ENCODE data around the gene TLR6.

The TLR6 gene

GRCh38 chr4:38856524-38857337 is at the start of gene TLR6:
TSS of gene TLR6 (minus strand) at chr4:38856817. CDS start at chr4:38829473, 27,344 bp downstream.
- DNase-seq: no peak

GRCh38 chr4:38905652-38906385 is 49.2 kb upstream of the TLR6 start:
- no peak for DNase-seq

- DNase-seq: no peak
These were observed 48.1 kb upstream of the TLR6 start for GRCh38 chr4:38904682-38905081.

GRCh38 chr4:38904090-38904666 is 47.6 kb upstream of the TLR6 start:
- no peak for DNase-seq

- DNase-seq: no peak
These were observed 46.1 kb upstream of the TLR6 start for GRCh38 chr4:38902695-38903094.

GRCh38 chr4:38902221-38902620 is 45.6 kb upstream of the TLR6 start:
- DNase-seq: no peak

- DNase-seq: no peak
These were observed 41.6 kb upstream of the TLR6 start for GRCh38 chr4:38898245-38898644.

GRCh38 chr4:38896940-38897339 is 40.3 kb upstream of the TLR6 start:
- no peak for DNase-seq

- no peak for DNase-seq
These were observed 37.8 kb upstream of the TLR6 start for GRCh38 chr4:38894322-38894982.

- DNase-seq: no peak
These were observed 34.7 kb upstream of the TLR6 start for GRCh38 chr4:38891051-38891983.

- no peak for DNase-seq
These were observed 32.5 kb upstream of the TLR6 start for GRCh38 chr4:38889143-38889542.

GRCh38 chr4:38884254-38884653 is 27.6 kb upstream of the TLR6 start:
- DNase-seq: no peak

- no peak for DNase-seq
These were observed 20.0 kb upstream of the TLR6 start for GRCh38 chr4:38876636-38877035.

GRCh38 chr4:38873290-38873944 is 16.8 kb upstream of the TLR6 start:
- DNase-seq: no peak

- no peak for DNase-seq
These were observed 16.0 kb upstream of the TLR6 start for GRCh38 chr4:38872620-38873019.

- DNase-seq: no peak
These were observed 15.0 kb upstream of the TLR6 start for GRCh38 chr4:38871593-38871992.

GRCh38 chr4:38870098-38870808 is 13.6 kb upstream of the TLR6 start:
- DNase-seq: no peak

- DNase-seq: no peak
These were observed 12.9 kb upstream of the TLR6 start for GRCh38 chr4:38869511-38869910.

GRCh38 chr4:38868059-38868960 is 11.7 kb upstream of the TLR6 start:
- no peak for DNase-seq
